T-cell (primary cell): ENCODE data around the gene UCHL1. TPM values are rescaled to one million over a fixed set of nuclear protein-coding genes. Genes with fewer than 3 reads are reported as not detected.

Experiments used
- ATAC-seq, 4 experiments: fragments of 200-7000 bp in 3 of 4; fragments of 150-1000 bp in 1 of 4; cut with Tn5 transposase; replicated peaks in 1 of 4; 1 replicate in 3 of 4; 2 replicates in 1 of 4; pipeline ENCODE4 v1.10.0; 2021; ENCODE audit warnings: moderate library complexity in 3 of 4, mild to moderate bottlenecking in 2 of 4, moderate number of reproducible peaks in 1 of 4
- CTCF ChIA-PET, 2 donors: fragments of 300-600 bp; sonication (Branson Sonifier 250); formaldehyde crosslinking; loops; one replicate each; lab custom pipeline; 2022; ENCODE audit warnings: antibody characterized with exemption in 2 of 2; lab: Charles Lee
- POLR2A ChIA-PET, 2 donors: fragments of 300-600 bp; sonication (Branson Sonifier 250); formaldehyde crosslinking; loops; one replicate each; lab custom pipeline; 2022; ENCODE audit warnings: antibody characterized with exemption in 2 of 2; lab: Charles Lee
- DNase-seq, 35 experiments: peaks; one replicate each; pipeline versions ENCODE4 v3.0.0 to v3.0.0-alpha.2; 2013 to 2023
- H3K27ac ChIP-seq: one replicate; pipeline ENCODE4 v1.5.1; 2013; ENCODE audit warnings: low read length
- H3K27me3 ChIP-seq, 2 experiments: replicated peaks in 1 of 2; 1 replicate in 1 of 2; 2 replicates in 1 of 2; pipeline versions ENCODE4 v1.6.1 to v1.7.0; 2013; ENCODE audit warnings: low read length in 1 of 2, mixed read lengths in 1 of 2; ENCODE audit not compliant: control insufficient read depth in 2 of 2, insufficient read depth in 2 of 2; ENCODE audit errors: extremely low read depth in 1 of 2
- H3K36me3 ChIP-seq, 2 donors: 1 replicate in 1 of 2; 2 replicates in 1 of 2; pipeline versions ENCODE4 v1.6.1 to v1.7.0; 2013; ENCODE audit warnings: low read length in 1 of 2; ENCODE audit not compliant: control insufficient read depth in 2 of 2, insufficient read depth in 1 of 2; ENCODE audit errors: extremely low read depth in 1 of 2
- H3K4me1 ChIP-seq, 2 experiments: 1 replicate in 1 of 2; 2 replicates in 1 of 2; pipeline versions ENCODE4 v1.6.1 to v1.7.0; 2013; ENCODE audit warnings: low read length in 2 of 2, mixed read lengths in 1 of 2; ENCODE audit not compliant: insufficient read depth in 2 of 2, control insufficient read depth in 1 of 2; ENCODE audit errors: extremely low read depth in 1 of 2
- H3K4me3 ChIP-seq, 2 donors: 1 replicate in 1 of 2; 2 replicates in 1 of 2; pipeline versions ENCODE4 v1.5.1 to v1.7.0; 2013; ENCODE audit warnings: mild to moderate bottlenecking in 2 of 2, low read length in 1 of 2, moderate library complexity in 1 of 2; ENCODE audit not compliant: control insufficient read depth in 1 of 2; ENCODE audit errors: extremely low read depth in 1 of 2
- H3K9me3 ChIP-seq: 2 replicates; pipeline ENCODE4 v1.7.0; 2013
- H3K27ac Mint-ChIP-seq, 2 donors: one replicate each; pipeline ENCODE4 v1.8.0; 2020 to 2021; ENCODE audit warnings: mild to moderate bottlenecking in 2 of 2, mixed read lengths in 2 of 2
- H3K27me3 Mint-ChIP-seq, 2 donors: one replicate each; pipeline ENCODE4 v1.8.0; 2021 to 2022; ENCODE audit warnings: mixed read lengths in 2 of 2
- H3K36me3 Mint-ChIP-seq: one replicate; pipeline ENCODE4 v1.8.0; 2021; ENCODE audit warnings: mixed read lengths
- H3K4me1 Mint-ChIP-seq, 3 donors: one replicate each; pipeline ENCODE4 v1.8.0; 2020 to 2022; ENCODE audit warnings: mixed read lengths in 3 of 3, mild to moderate bottlenecking in 1 of 3
- H3K4me3 Mint-ChIP-seq, 3 donors: one replicate each; pipeline ENCODE4 v1.8.0; 2020 to 2022; ENCODE audit warnings: mild to moderate bottlenecking in 3 of 3, mixed read lengths in 3 of 3, moderate library complexity in 3 of 3
- H3K9me3 Mint-ChIP-seq, 3 donors: one replicate each; pipeline ENCODE4 v1.8.0; 2020 to 2022; ENCODE audit warnings: mixed read lengths in 3 of 3
- WGBS: methylation state at CpG from one replicate; pipeline ENCODE4 v1.1.5; 2013; ENCODE audit warnings: missing lambda C conversion rate; ENCODE audit not compliant: insufficient coverage; 5-methylcytosine and 5-hydroxymethylcytosine counted together
- total RNA-seq, 35 experiments: library from RNA in 6 of 35; stranded (reverse) in 6 of 35; fragments of 120-200 nt in 1 of 35; gene quantifications; one replicate each; pipeline versions ENCODE4 v1.2.1 to v1.2.4 and lab custom pipeline; 2013 to 2026

The UCHL1 gene
- 1 to 10 TPM in 3 of 5 donors, not detected in 2; 1.2 to 2.1 (median 1.6) TPM for total RNA-seq
- 1.1 TPM for total RNA-seq (2013)
- 0 to 4.1 (median 0.09) reads per million in 29 experiments for total RNA-seq (lab: John Stamatoyannopoulos, UW)

DNA sequence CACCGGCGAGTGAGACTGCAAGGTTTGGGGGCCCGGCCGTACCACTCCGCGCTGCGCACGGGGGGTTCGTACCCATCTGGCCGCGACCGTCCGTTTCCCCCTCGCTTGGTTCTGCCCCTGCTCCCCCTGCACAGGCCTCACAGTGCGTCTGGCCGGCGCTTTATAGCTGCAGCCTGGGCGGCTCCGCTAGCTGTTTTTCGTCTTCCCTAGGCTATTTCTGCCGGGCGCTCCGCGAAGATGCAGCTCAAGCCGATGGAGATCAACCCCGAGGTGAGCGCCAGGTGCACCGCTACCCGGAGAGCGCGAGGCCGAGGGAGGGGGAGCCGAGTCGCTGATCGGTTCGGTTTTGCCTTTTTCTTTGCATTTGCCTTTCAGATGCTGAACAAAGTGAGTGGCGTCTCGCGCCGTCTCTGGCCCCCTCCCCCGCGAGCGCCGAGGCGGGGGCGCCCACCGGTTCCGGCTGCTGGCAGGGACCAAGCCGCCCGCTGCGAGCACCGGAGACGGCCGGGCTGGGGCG is at the start of gene UCHL1:
Gene UCHL1, plus strand, starts transcription at position 189 of the 517 bp plus-strand sequence. Its CDS starts 49 bp downstream, at position 238.
- POLR2A ChIA-PET, result no interaction called here
- Mint-ChIP-seq H3K27me3 (peaks cover 42 to 50% of the 10 kb centered on the region in 2 donors), H3K36me3 (no peaks in the 10 kb centered on the region), H3K27ac (no peak within 1 kb of the TSS), H3K9me3 (peaks cover 0 to 2% (median 0%) of the 10 kb centered on the region in 3 donors), H3K4me3 (peak within 1 kb of the TSS; percentile 50 to 69 (median 68)), H3K4me1 (peaks cover 5 to 13% (median 12%) of the 10 kb centered on the region in 3 donors)
- peak within 1 kb of the TSS in 1 of 2 donors; percentile 58 for H3K4me3 ChIP-seq
- peaks cover 0 to 8% of the 10 kb centered on the region in 2 experiments for H3K4me1 ChIP-seq
- DNase-seq (no peak), ATAC-seq (peak in 1 of 4 experiments; percentile 25)
- peaks cover 13 to 19% of the 10 kb centered on the region in 2 experiments for H3K27me3 ChIP-seq
- no peak within 1 kb of the TSS for H3K27ac ChIP-seq
- no peaks in the 10 kb centered on the region for H3K9me3 ChIP-seq
- H3K36me3 ChIP-seq, result no peaks in the 10 kb centered on the region
- CTCF ChIA-PET, result no interaction called here
- WGBS, result 7% methylated on average over 54 of the region's 55 CpGs

DNA sequence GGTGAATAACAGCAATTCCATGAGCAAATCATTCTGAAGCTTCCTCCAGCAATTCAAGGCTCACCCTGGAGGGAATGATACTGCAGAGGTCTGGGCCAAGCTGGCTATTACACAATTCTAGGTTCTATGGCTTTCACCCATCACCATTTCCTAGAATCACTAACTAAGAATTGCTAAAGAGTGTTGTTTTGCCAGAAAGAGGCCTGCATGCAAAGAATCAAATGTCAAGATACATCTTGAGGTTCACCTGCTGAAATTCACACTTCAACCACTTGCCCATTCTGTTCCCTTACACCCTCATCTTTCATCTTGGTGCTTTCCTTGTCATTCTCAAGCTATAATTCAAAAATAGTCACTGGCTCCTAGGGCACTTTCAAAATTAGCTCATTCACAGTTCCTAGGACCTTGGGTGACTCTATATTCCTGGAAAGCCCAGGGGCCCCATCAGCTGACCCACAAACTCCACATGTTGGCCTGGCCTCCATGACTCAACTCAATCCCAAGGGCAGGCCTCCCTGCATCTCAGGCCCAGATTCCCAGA is 49.4 kb upstream of the UCHL1 start:
- no peak for ATAC-seq
- DNase-seq, result no peak
- Mint-ChIP-seq H3K4me1 (no peaks in the 10 kb centered on the region), H3K4me3 (no peak overlapping the region), H3K27me3 (peaks cover 24 to 52% of the 10 kb centered on the region in 2 donors), H3K36me3 (no peaks in the 10 kb centered on the region), H3K27ac (no peak overlapping the region), H3K9me3 (peaks cover 0 to 3% (median 0%) of the 10 kb centered on the region in 3 donors)
- Histone ChIP-seq H3K4me3 (no peak overlapping the region), H3K36me3 (no peaks in the 10 kb centered on the region), H3K9me3 (no peaks in the 10 kb centered on the region), H3K4me1 (no peaks in the 10 kb centered on the region), H3K27me3 (peaks cover 12 to 13% of the 10 kb centered on the region in 2 experiments), H3K27ac (no peak overlapping the region)
- POLR2A ChIA-PET, result interaction anchor here in 1 of 2 donors (0.7 kb wide), 1 partner anchor 38 kb away, joined by 12 read pairs; no protein-coding TSS in a partner anchor
- CTCF ChIA-PET, result interaction anchor here in 1 of 2 donors (0.6 kb wide), 1 partner anchor 35 kb away, joined by 3 read pairs; no protein-coding TSS in a partner anchor

- CTCF ChIA-PET, result no interaction called here
- H3K9me3 Mint-ChIP-seq, result peaks cover 0 to 3% (median 0%) of the 10 kb centered on the region in 3 donors
- no peak for DNase-seq
- H3K4me3 Mint-ChIP-seq, result no peak overlapping the region
- no peak overlapping the region for H3K4me3 ChIP-seq
- H3K27me3 Mint-ChIP-seq, result peaks cover 36 to 56% of the 10 kb centered on the region in 2 donors
- no peaks in the 10 kb centered on the region for H3K9me3 ChIP-seq
- H3K36me3 ChIP-seq, result no peaks in the 10 kb centered on the region
- POLR2A ChIA-PET, result no interaction called here
- no peak overlapping the region for H3K27ac ChIP-seq
- ATAC-seq, result no peak
- H3K36me3 Mint-ChIP-seq, result no peaks in the 10 kb centered on the region
- H3K4me1 Mint-ChIP-seq, result peaks cover 10 to 13% (median 10%) of the 10 kb centered on the region in 3 donors
- H3K27me3 ChIP-seq, result peaks cover 23% of the 10 kb centered on the region in 2 experiments
- H3K27ac Mint-ChIP-seq, result no peak overlapping the region
- WGBS, result 100% methylated on average over 5 of the region's 5 CpGs
- H3K4me1 ChIP-seq, result peaks cover 0 to 9% of the 10 kb centered on the region in 2 experiments
Measured at GRCh38 chr4:41209187-41209586, 47.5 kb upstream of the UCHL1 start.

DNA sequence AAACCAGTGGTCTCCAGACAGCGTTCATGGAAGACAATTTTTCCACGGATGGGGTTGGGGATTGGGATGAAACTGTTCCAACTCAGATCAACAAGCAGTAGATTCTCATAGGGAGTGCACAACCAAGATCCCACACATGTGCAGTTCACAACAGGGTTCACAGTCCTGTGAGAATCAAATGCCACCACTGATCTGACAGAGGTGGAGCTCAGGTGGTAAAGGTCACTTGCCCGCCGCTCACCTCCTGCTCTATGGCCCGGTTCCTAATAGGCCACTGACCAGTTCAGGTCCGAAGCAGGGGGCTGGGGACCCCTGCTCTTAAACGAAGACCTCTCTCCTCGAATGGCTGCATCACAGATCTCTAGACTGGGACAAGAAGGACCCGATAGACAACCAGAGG is 46.8 kb upstream of the UCHL1 start:
- no peak for ATAC-seq
- Mint-ChIP-seq H3K36me3 (no peaks in the 10 kb centered on the region), H3K27ac (no peak overlapping the region), H3K27me3 (peaks cover 41 to 58% of the 10 kb centered on the region in 2 donors), H3K4me3 (no peak overlapping the region), H3K4me1 (peaks cover 12 to 13% (median 13%) of the 10 kb centered on the region in 3 donors), H3K9me3 (peaks cover 0 to 3% (median 0%) of the 10 kb centered on the region in 3 donors)
- CTCF ChIA-PET, result no interaction called here
- no peak overlapping the region for H3K27ac ChIP-seq
- H3K36me3 ChIP-seq, result no peaks in the 10 kb centered on the region
- POLR2A ChIA-PET, result no interaction called here
- no peaks in the 10 kb centered on the region for H3K9me3 ChIP-seq
- WGBS, result 75% methylated on average over 7 of the region's 9 CpGs
- no peak overlapping the region for H3K4me3 ChIP-seq
- peaks cover 2 to 15% of the 10 kb centered on the region in 2 experiments for H3K4me1 ChIP-seq
- DNase-seq, result no peak
- H3K27me3 ChIP-seq, result peaks cover 23 to 26% of the 10 kb centered on the region in 2 experiments

- peak overlapping the region in 1 of 3 donors; percentile 69 for H3K4me3 Mint-ChIP-seq
- CTCF ChIA-PET, result no interaction called here
Measured at GRCh38 chr4:41211951-41212615, 44.6 kb upstream of the UCHL1 start.

GRCh38 chr4:41212616-41213203 is 44.0 kb upstream of the UCHL1 start:
- peak in 1 of 35 experiments; percentile 16 for DNase-seq
- CTCF ChIA-PET, result no interaction called here
- peaks cover 4 to 23% of the 10 kb centered on the region in 2 experiments for H3K4me1 ChIP-seq

More at GRCh38 chr4:41211951-41212615, 44.6 kb upstream of the UCHL1 start:
- Histone ChIP-seq H3K4me1 (peaks cover 4 to 23% of the 10 kb centered on the region in 2 experiments), H3K36me3 (no peaks in the 10 kb centered on the region), H3K27ac (no peak overlapping the region), H3K4me3 (no peak overlapping the region), H3K27me3 (peaks cover 25 to 43% of the 10 kb centered on the region in 2 experiments), H3K9me3 (no peaks in the 10 kb centered on the region)
- Mint-ChIP-seq H3K27me3 (peaks cover 54 to 61% of the 10 kb centered on the region in 2 donors), H3K4me1 (peaks cover 13 to 30% (median 25%) of the 10 kb centered on the region in 3 donors), H3K27ac (no peak overlapping the region), H3K36me3 (no peaks in the 10 kb centered on the region), H3K9me3 (peaks cover 0 to 3% (median 0%) of the 10 kb centered on the region in 3 donors)
- WGBS, result 100% methylated on average over 1 of the region's 1 CpG
- ATAC-seq (no peak), DNase-seq (no peak)
- POLR2A ChIA-PET, result no interaction called here

More at GRCh38 chr4:41212616-41213203, 44.0 kb upstream of the UCHL1 start:
- Mint-ChIP-seq H3K4me1 (peaks cover 13 to 30% (median 25%) of the 10 kb centered on the region in 3 donors), H3K4me3 (peak overlapping the region in 2 of 3 donors; percentile 37 to 69), H3K36me3 (no peaks in the 10 kb centered on the region), H3K27me3 (peaks cover 56 to 61% of the 10 kb centered on the region in 2 donors), H3K9me3 (peaks cover 0 to 3% (median 0%) of the 10 kb centered on the region in 3 donors), H3K27ac (no peak overlapping the region)
- no peak for ATAC-seq
- peaks cover 28 to 43% of the 10 kb centered on the region in 2 experiments for H3K27me3 ChIP-seq
- WGBS, result 65% methylated on average over 6 of the region's 12 CpGs
- no peaks in the 10 kb centered on the region for H3K9me3 ChIP-seq
- H3K27ac ChIP-seq, result no peak overlapping the region
- H3K36me3 ChIP-seq, result no peaks in the 10 kb centered on the region
- no peak overlapping the region for H3K4me3 ChIP-seq
- POLR2A ChIA-PET, result no interaction called here
